IMR-90 (cell line): ENCODE results near the gene IMPG1. TPM values are rescaled to one million over a fixed set of nuclear protein-coding genes. Genes with fewer than 3 reads are reported as not detected.

Experiments used
- ATAC-seq: fragments of 200-7000 bp; cut with Tn5 transposase; 2 replicates; pipeline ENCODE4 v1.9.1; 2020; ENCODE audit warnings: low read depth, mild to moderate bottlenecking, moderate library complexity
- BruUV-seq: library from RNA; stranded (reverse); fragments of 400-500 nt; replicated peaks from 2 replicates; lab custom pipeline; 2021; lab: Mats Ljungman, UMichigan
- CTCF ChIA-PET: fragments of 300-600 bp; formaldehyde crosslinking; extraction: SDS; loops from one replicate; lab custom pipeline; 2021; ENCODE audit warnings: antibody characterized with exemption; lab: Yijun Ruan, JAX
- POLR2A ChIA-PET: fragments of 300-600 bp; sonication (Branson Sonifier 250); formaldehyde crosslinking; loops from one replicate; lab custom pipeline; 2022; ENCODE audit warnings: antibody characterized with exemption; ENCODE audit not compliant: unreplicated experiment; lab: Charles Lee
- DNase-seq: peaks from one replicate; pipeline ENCODE4 v3.0.0; 2013
- H2AFZ ChIP-seq: replicated peaks from 2 replicates; pipeline ENCODE3; 2013; ENCODE audit warnings: low read length, mild to moderate bottlenecking; ENCODE audit not compliant: poor library complexity
- H2AK5ac ChIP-seq: 2 replicates; pipeline ENCODE4 v1.6.1; 2013; ENCODE audit warnings: low read depth, low read length, inconsistent platforms
- H2AK9ac ChIP-seq: replicated peaks from 2 replicates; pipeline ENCODE3; 2013; ENCODE audit warnings: mild to moderate bottlenecking, low read depth, low read length, moderate library complexity; ENCODE audit not compliant: poor library complexity
- H2BK120ac ChIP-seq: 2 replicates; pipeline ENCODE4 v1.6.1; 2013; ENCODE audit warnings: low read depth, low read length, inconsistent platforms
- H2BK15ac ChIP-seq: 3 replicates; pipeline ENCODE4 v1.6.1; 2013; ENCODE audit warnings: low read depth, low read length, inconsistent platforms
- H2BK20ac ChIP-seq: 2 replicates; pipeline ENCODE4 v1.6.1; 2013; ENCODE audit warnings: low read depth, mild to moderate bottlenecking, inconsistent platforms, low read length, moderate library complexity
- H2BK5ac ChIP-seq: 2 replicates; pipeline ENCODE4 v1.6.1; 2013; ENCODE audit warnings: mild to moderate bottlenecking, low read depth, low read length, inconsistent platforms; ENCODE audit not compliant: poor library complexity, severe bottlenecking
- H3K14ac ChIP-seq: replicated peaks from 2 replicates; pipeline ENCODE4 v1.6.1; 2013; ENCODE audit warnings: low read depth, low read length, inconsistent platforms
- H3K18ac ChIP-seq: 2 replicates; pipeline ENCODE4 v1.6.1; 2013; ENCODE audit warnings: low read depth, low read length, control low read depth
- H3K23ac ChIP-seq: 2 replicates; pipeline ENCODE4 v1.6.1; 2013; ENCODE audit warnings: low read depth, low read length, inconsistent platforms
- H3K27ac ChIP-seq: 2 replicates; pipeline ENCODE4 v1.5.1; 2013; ENCODE audit warnings: mild to moderate bottlenecking, control low read depth, low read length; ENCODE audit not compliant: insufficient read depth
- H3K27me3 ChIP-seq: 2 replicates; pipeline ENCODE4 v1.6.1; 2013; ENCODE audit warnings: low read length; ENCODE audit not compliant: control insufficient read depth, insufficient read depth
- H3K36me3 ChIP-seq: 2 replicates; pipeline ENCODE4 v1.6.1; 2013; ENCODE audit warnings: low read length, mixed read lengths; ENCODE audit not compliant: control insufficient read depth, insufficient read depth
- H3K4ac ChIP-seq: 2 replicates; pipeline ENCODE4 v1.6.1; 2013; ENCODE audit warnings: low read depth, low read length, inconsistent platforms
- H3K4me1 ChIP-seq: 2 replicates; pipeline ENCODE4 v1.6.1; 2013; ENCODE audit warnings: low read length, mixed read lengths; ENCODE audit not compliant: control insufficient read depth, insufficient read depth
- H3K4me2 ChIP-seq: 2 replicates; pipeline ENCODE4 v1.6.1; 2013; ENCODE audit warnings: low read depth, mild to moderate bottlenecking, control low read depth, low read length, moderate library complexity
- H3K4me3 ChIP-seq: 2 replicates; pipeline ENCODE4 v1.5.1; 2013; ENCODE audit warnings: low read depth, mild to moderate bottlenecking, control low read depth, low read length, moderate library complexity; ENCODE audit not compliant: insufficient read depth
- H3K56ac ChIP-seq: 2 replicates; pipeline ENCODE4 v1.6.1; 2013; ENCODE audit warnings: low read length, inconsistent platforms; ENCODE audit not compliant: insufficient read depth; ENCODE audit errors: extremely low read depth
- H3K79me1 ChIP-seq, 2 experiments: 2 replicates each; pipeline ENCODE4 v1.6.1; 2013; ENCODE audit warnings: low read length in 2 of 2, inconsistent platforms in 1 of 2, low read depth in 1 of 2
- H3K9ac ChIP-seq: 2 replicates; pipeline ENCODE4 v1.6.1; 2013; ENCODE audit warnings: low read depth, low read length, control low read depth
- H3K9me1 ChIP-seq: 2 replicates; pipeline ENCODE4 v1.6.1; 2013; ENCODE audit warnings: low read length, inconsistent platforms; ENCODE audit not compliant: insufficient read depth
- H3K9me3 ChIP-seq: 2 replicates; pipeline ENCODE4 v1.6.1; 2013; ENCODE audit warnings: low read length; ENCODE audit not compliant: control insufficient read depth, insufficient read depth
- H4K20me1 ChIP-seq: 2 replicates; pipeline ENCODE4 v1.6.1; 2013; ENCODE audit warnings: low read length, inconsistent platforms; ENCODE audit not compliant: insufficient read depth
- H4K5ac ChIP-seq: 2 replicates; pipeline ENCODE4 v1.6.1; 2013; ENCODE audit warnings: mild to moderate bottlenecking, low read depth, low read length, control low read depth
- H4K8ac ChIP-seq, 2 experiments: 2 replicates each; pipeline ENCODE4 v1.6.1; 2013; ENCODE audit warnings: low read depth in 2 of 2, low read length in 2 of 2, control low read depth in 1 of 2, inconsistent platforms in 1 of 2
- H4K91ac ChIP-seq: 2 replicates; pipeline ENCODE4 v1.6.1; 2013; ENCODE audit warnings: low read depth, low read length, inconsistent platforms; ENCODE audit not compliant: insufficient read depth
- CEBPB ChIP-seq: IDR thresholded peaks from 2 replicates; pipeline ENCODE4 v1.6.1; 2012; ENCODE audit warnings: low read depth, low read length, improper control_type of control experiment
- CHD1 ChIP-seq: IDR thresholded peaks from 2 replicates; pipeline ENCODE4 v1.6.1; 2012; ENCODE audit warnings: low read depth, low read length, improper control_type of control experiment
- ELK1 ChIP-seq: fragments of 150-350 bp; IDR thresholded peaks from 2 replicates; pipeline ENCODE4 v1.6.1; 2016; ENCODE audit warnings: low read depth, mild to moderate bottlenecking, low read length, moderate library complexity, borderline replicate concordance
- FOS ChIP-seq: fragments of 150-350 bp; IDR thresholded peaks from 2 replicates; pipeline ENCODE4 v1.6.1; 2016; ENCODE audit warnings: low read depth, low read length
- MAFK ChIP-seq: IDR thresholded peaks from 2 replicates; pipeline ENCODE4 v1.6.1; 2012; ENCODE audit warnings: low read depth, low read length, improper control_type of control experiment
- WGBS, 2 experiments: methylation state at CpG; one replicate each; pipeline versions ENCODE4 v1.1.5 to v1.1.7; 2013; ENCODE audit warnings: missing lambda C conversion rate in 2 of 2; ENCODE audit not compliant: insufficient read length in 1 of 2; ENCODE audit errors: extremely low coverage in 2 of 2; 5-methylcytosine and 5-hydroxymethylcytosine counted together
- dilution Hi-C: fragments of 300-500 bp; cut with HindIII; formaldehyde crosslinking; loops from one replicate; pipeline ENCODE4 v1.14.3; 2018; ENCODE audit warnings: low sequenced_read_pairs; ENCODE audit not compliant: unreplicated experiment
- in situ Hi-C: fragments of 300-500 bp; cut with MboI; formaldehyde crosslinking; loops from 3 replicates; pipeline ENCODE4 v1.14.3; 2019; ENCODE audit warnings: low sequenced_read_pairs, inconsistent platforms, mixed read lengths
- intact Hi-C: fragments of 100-400 bp; cut with micrococcal nuclease; formaldehyde crosslinking; loops from 2 replicates; pipeline ENCODE4 v1.10.0; 2022
- polyA plus RNA-seq, 3 experiments: library from polyadenylated mRNA; depleted of rRNA; stranded (reverse); fragments of >200 nt; gene quantifications; 2 replicates each; pipeline ENCODE4 v1.2.3, GENCODE V29; 2012; ENCODE audit warnings: low replicate concordance in 1 of 3
- total RNA-seq: library from RNA; depleted of rRNA; stranded (reverse); fragments of >200 nt; gene quantifications from 2 replicates; pipeline ENCODE4 v1.2.3, GENCODE V29; 2012
- TF ChIP-seq, protein P1 (sequence below): conservative IDR thresholded peaks from 2 replicates; pipeline ENCODE4 v1.5.1; 2012; ENCODE audit warnings: mild to moderate bottlenecking, low read depth, low read length, improper control_type of control experiment
- TF ChIP-seq, protein P2 (sequence below): fragments of 150-350 bp; IDR thresholded peaks from 2 replicates; pipeline ENCODE4 v1.6.1; 2017; ENCODE audit warnings: mild to moderate bottlenecking, antibody characterized with exemption, low read length, low read depth

Gene IMPG1
- total and polyA plus RNA-seq, 2 of the 4 experiments (the other 2 are of a cell fraction) = not detected

- Histone ChIP-seq H3K56ac (no peak overlapping the region), H4K8ac (no peak overlapping the region), H3K18ac (no peak overlapping the region), H2BK15ac (no peak overlapping the region), H3K79me1 (no peaks in the 10 kb centered on the region), H3K36me3 (no peaks in the 10 kb centered on the region), H4K91ac (no peak overlapping the region), H2AK5ac (no peak overlapping the region), H3K9me1 (no peaks in the 10 kb centered on the region), H2BK120ac (no peak overlapping the region), H2AFZ (no peak overlapping the region), H3K27ac (no peak overlapping the region), H3K23ac (no peak overlapping the region), H4K20me1 (no peaks in the 10 kb centered on the region), H2AK9ac (no peak overlapping the region), H2BK5ac (no peak overlapping the region), H3K27me3 (peaks cover 17% of the 10 kb centered on the region), H3K4me1 (no peaks in the 10 kb centered on the region), H3K4me3 (no peak overlapping the region), H4K5ac (no peak overlapping the region), H3K9me3 (no peaks in the 10 kb centered on the region), H3K4me2 (no peak overlapping the region), H3K14ac (no peak overlapping the region), H3K9ac (no peak overlapping the region), H2BK20ac (no peak overlapping the region), H3K4ac (no peak overlapping the region)
- BruUV-seq = no TSS peak
- WGBS, 2 experiments = no CpG with 5 or more reads among the region's 4 CpGs
- no peak for ATAC-seq
- no peak for TF ChIP-seq FOS
- no peak for TF ChIP-seq ELK1
- TF ChIP-seq, protein P1, sequence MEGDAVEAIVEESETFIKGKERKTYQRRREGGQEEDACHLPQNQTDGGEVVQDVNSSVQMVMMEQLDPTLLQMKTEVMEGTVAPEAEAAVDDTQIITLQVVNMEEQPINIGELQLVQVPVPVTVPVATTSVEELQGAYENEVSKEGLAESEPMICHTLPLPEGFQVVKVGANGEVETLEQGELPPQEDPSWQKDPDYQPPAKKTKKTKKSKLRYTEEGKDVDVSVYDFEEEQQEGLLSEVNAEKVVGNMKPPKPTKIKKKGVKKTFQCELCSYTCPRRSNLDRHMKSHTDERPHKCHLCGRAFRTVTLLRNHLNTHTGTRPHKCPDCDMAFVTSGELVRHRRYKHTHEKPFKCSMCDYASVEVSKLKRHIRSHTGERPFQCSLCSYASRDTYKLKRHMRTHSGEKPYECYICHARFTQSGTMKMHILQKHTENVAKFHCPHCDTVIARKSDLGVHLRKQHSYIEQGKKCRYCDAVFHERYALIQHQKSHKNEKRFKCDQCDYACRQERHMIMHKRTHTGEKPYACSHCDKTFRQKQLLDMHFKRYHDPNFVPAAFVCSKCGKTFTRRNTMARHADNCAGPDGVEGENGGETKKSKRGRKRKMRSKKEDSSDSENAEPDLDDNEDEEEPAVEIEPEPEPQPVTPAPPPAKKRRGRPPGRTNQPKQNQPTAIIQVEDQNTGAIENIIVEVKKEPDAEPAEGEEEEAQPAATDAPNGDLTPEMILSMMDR = no peak
- no peak for TF ChIP-seq CEBPB
- TF ChIP-seq, protein P2, sequence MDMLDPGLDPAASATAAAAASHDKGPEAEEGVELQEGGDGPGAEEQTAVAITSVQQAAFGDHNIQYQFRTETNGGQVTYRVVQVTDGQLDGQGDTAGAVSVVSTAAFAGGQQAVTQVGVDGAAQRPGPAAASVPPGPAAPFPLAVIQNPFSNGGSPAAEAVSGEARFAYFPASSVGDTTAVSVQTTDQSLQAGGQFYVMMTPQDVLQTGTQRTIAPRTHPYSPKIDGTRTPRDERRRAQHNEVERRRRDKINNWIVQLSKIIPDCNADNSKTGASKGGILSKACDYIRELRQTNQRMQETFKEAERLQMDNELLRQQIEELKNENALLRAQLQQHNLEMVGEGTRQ = no peak
- TF ChIP-seq CHD1 = no peak
- TF ChIP-seq MAFK = no peak
- dilution Hi-C loops = no loop called here
- POLR2A ChIA-PET = interaction anchor here (0.6 kb wide), 1 partner anchor 735 kb away, joined by 3 read pairs; no protein-coding TSS in a partner anchor
- in situ Hi-C loops = no loop called here
- CTCF ChIA-PET = no interaction called here
- intact Hi-C loops = no loop called here
- DNase-seq = no peak
Observed at GRCh38 chr6:75940564-75940963, 131.9 kb downstream of the IMPG1 start.
